ENCODE measurements around the gene TIMM10.

Gene TIMM10

DNA sequence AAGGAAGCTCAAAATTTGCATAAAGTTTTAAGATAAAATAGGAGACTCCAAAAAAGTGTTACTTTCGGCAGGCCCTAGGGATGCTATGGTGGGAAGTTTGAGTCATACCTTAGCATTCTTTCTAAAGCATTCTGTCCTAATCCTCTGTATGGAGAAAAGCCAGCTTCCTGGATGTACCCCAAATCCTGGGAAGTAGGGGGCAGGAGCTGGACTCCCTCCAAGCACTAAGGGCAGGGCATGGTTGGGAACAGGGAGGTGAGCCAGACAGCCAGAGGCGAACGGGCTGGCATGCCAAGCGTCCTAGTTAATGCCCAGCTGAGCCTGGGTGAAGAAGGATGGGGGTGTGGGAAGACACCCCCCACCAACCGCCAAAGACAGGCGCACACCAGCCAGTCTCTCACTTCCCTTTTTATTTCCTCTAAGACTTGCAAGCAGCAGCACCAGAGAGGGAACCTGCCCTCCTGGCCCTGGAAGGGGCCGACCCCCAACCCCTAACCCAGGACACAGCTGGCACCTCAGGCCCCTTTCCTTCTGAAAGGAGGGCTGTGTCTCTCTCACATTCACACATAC lies 46.3 kb downstream of the TIMM10 start:
- no peak for DNase-seq (ENCODE audit: low read depth in 3 of 3, low spot score in 1 of 3)

DNA sequence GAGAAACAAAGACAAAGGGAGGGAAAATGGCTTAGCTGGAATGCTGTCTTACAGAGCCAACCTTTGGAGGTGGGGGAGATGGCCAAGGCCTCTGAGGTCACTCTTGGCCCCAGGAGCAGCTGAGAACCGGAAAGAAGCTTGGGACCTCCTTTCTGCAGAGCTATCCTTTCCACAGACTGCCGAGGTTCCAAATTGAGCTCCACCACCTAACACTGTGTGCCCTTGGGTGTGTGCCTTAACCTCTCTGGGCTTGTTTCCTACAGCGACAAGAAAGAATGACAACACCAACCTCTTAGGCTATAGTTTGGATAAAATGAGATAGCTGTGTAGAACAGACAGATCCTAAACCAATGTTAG lies 47.0 kb downstream of the TIMM10 start:
- DNase-seq (ENCODE audit: low read depth in 3 of 3, low spot score in 1 of 3): no peak

DNA sequence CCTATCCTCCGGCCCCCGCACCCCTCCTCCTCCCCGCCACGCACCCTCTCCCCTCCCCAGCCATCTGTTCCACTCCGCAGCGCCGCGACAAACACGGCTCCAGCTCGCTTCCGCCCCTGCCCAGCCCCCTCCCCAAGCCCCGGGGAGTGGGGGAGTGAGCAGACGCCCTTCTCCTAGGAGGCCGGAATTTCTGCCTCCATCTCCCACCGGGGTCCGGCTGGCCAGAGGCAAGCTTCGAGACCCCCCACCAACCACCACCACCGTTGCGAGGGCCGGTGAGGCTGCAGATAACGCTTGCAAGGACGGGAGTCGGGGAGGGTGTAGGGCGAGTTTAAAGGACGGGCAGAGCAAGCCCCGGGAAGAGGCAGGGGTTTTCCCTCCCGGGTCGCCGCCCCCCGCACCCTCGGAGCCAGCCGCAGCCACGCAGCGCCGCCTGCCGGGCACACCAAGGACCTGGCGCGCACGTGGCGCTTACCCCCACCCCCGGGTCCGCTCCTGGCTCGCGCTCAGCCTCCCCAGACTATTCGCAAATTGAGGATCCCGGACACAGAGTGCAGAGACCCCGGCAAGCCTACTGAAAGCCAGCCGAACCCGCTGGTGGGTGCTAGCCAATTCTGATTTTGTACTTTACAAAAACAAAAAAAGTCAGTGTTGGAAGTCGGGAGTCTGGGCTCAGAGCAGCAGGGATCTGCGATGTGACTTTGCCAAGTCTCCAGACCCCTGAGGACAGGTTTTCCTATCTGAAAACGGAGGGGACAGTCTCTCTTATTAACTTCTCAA lies 47.6 kb downstream of the TIMM10 start:
- DNase-seq (ENCODE audit: low read depth in 3 of 3, low spot score in 1 of 3): peak in 2 of 3 donors; percentile 39 to 70

DNA sequence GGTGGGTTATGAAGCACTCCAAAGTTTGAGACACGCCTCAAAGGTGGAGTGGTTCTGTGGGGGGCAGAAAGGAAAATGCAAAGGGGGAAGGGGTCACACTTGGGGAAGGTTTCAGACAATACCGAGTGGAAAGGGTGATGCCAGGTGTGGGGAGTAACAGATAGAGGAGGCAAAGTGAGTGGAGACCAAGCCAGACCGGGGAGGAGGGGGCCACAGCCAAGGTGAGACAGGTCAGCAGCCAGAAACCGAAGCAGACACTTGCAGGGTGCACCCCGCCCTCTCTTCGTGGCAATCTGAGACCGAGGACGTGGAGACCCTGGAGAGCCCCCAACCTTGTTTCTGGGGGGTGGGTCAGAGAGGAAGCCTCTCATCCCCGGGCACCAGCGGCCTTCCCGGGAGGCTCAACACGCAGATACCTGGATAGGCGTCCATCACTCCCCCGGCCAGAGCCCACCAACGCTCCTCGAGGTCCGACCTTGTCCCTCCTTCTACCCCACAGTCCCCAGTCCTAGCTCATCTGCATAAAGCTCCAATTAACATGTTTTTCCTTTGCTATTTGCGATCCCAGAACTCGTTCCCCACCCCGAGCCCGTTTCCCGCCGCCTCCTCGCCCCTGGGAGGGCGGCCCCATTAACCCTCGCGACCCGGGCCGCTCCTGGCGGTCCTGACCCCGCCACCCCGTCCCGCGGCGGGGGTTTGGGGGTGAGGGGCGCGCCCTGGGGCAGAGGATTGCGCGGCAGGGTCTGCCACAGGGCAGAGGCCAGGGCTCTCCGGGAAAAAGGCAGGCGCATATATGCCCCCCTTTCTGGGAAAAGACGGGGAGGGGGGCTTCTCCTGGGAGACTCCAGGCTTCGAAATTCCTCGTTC lies 48.4 kb downstream of the TIMM10 start:
- no peak for DNase-seq (ENCODE audit: low read depth in 3 of 3, low spot score in 1 of 3)

DNA sequence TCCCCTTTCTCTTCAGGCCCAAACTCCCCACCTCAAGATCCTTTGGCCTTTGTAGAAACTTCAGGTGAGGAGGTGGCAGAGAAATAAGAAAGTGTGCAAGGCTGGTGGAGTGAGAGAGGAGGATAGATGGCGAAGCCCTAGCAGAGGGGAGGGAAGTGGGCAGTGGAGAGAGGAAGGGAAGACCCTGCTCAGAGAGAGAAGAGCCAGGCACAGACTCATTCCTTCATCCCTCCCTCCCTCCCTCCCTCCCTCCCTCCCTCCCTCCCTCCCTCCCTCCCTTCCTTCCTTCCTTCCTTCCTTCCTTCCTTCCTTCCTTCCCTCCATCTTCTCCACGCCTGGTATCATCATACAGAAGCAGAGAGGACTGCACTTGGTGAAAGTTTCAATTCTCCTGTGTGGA lies 49.2 kb downstream of the TIMM10 start:
- DNase-seq (ENCODE audit: low read depth in 3 of 3, low spot score in 1 of 3): no peak

DNA sequence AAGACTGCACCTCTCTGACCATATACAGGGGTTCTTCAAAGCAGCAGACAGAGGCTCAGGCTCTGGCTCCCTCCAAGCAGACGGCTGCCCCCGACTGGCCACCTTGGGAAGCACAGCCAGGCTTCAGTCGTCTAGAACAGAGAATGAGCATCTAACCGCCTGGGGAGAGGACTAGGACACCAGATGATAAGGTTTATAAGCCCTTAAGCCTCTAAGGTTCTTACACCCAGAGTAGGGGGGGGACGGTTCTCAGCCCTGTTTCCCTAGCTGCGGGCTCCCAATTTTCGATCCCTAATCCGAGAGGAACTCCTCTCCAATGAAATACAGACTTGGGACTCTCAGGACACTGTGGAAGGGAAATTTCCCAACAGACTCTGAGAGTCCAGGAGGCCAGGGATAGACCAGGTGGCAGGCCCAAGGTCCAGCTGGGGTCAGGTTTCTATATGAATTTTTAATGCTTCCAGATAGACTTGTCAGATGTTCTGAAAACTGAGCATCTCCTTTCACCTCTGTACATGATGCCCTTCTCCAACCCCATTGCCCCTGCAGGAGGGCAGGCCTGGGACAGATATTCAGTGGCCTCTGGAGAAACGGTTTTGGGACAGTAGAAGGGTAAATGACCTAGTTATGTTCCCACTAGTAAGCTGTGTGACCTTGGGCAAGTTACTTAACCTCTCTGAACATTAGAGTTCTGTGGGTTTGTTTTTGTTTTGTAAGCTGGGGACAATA lies 50.0 kb downstream of the TIMM10 start:
- peak in 1 of 3 donors; percentile 64 for DNase-seq (ENCODE audit: low read depth in 3 of 3, low spot score in 1 of 3)

DNA sequence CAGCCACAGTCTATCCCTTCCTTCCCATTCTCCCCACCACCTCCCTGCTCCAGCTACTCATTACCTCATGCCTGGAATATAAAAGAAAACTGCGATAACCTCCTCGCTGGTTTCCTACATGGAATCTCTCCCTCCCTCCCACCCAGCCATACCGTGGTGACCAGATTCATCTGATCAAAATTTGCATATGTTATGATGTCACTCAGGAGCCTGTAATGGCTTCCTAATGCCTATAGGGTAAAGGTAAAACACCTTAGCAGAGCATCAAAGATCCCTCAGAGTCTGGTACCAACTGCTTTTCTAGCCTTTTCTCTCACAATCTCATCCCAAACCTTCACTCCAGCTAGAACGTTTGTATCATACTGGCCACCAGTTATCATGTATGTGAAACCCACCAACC lies 50.6 kb downstream of the TIMM10 start:
- no peak for DNase-seq (ENCODE audit: low read depth in 3 of 3, low spot score in 1 of 3)

DNA sequence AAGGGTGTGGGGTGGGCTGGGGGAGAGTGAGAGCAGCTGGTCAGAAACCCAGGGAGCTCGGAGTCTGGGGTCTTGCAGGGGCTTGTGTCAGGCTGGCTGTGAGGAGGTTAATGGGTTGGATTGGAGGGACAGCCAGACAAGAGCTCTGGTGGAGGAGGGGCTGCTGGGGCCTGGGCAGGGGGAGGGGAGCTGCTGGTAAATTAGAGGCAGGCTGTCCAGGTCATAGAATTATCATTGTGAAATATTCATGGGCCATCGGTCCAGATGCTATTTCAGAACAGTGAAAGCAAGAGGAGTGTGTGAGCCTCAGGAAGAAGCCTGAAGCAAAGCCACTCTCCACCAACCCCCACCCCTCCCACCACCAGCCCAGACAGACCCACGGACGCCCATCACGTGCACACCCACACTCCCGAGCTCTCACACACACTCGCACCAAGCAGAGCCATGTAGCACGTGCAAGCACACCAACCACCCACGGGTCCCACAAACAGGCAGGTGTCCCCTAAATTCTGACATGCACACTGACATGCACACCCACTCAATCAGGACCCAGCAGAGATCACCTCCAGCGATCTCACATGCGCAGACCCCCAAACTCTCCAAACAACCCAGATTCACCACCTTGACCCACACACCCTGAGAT lies 51.4 kb downstream of the TIMM10 start:
- no peak for DNase-seq (ENCODE audit: low read depth in 3 of 3, low spot score in 1 of 3)
